Measurements from ENCODE around the gene ZBTB3.

ZBTB3 gene

GRCh38 chr11:62727165-62727871, 26.6 kb downstream of the ZBTB3 start, which contains the start of gene HNRNPUL2:
HNRNPUL2 (minus strand) TSS chr11:62727457; CDS start chr11:62727156, 301 bp downstream.
- peak; percentile 99 for DNase-seq (ENCODE audit: low spot score)
- Histone ChIP-seq H2AFZ (ENCODE audit: low read length) (peak within 1 kb of the TSS; percentile 90), H4K91ac (ENCODE audit: low read depth, low read length, poor library complexity) (no peak within 1 kb of the TSS), H3K4me1 (ENCODE audit: control insufficient read depth in 2 of 2, insufficient read depth in 1 of 2, low read depth in 1 of 2, low read length in 2 of 2) (peaks cover 0 to 18% of the 10 kb centered on the region in 2 donors), H2BK12ac (ENCODE audit: low read length) (peak within 1 kb of the TSS; percentile 97), H3K27ac (replicated peaks; ENCODE audit: low read length) (peak within 1 kb of the TSS; percentile 100), H2BK5ac (ENCODE audit: low read length) (peak within 1 kb of the TSS; percentile 89), H2BK15ac (ENCODE audit: low read length) (peak within 1 kb of the TSS; percentile 71), H4K8ac (ENCODE audit: low read depth, low read length) (peak within 1 kb of the TSS; percentile 100), H3K23ac (ENCODE audit: low read depth, low read length, poor library complexity) (peak within 1 kb of the TSS; percentile 97), H3K9me3 (replicated peaks in 1 of 2; ENCODE audit: control insufficient read depth in 2 of 2, insufficient read depth in 1 of 2, low read depth in 1 of 2, low read length in 2 of 2) (no peaks in the 10 kb centered on the region), H3K4ac (ENCODE audit: low read length) (peak within 1 kb of the TSS; percentile 87), H3K79me1 (ENCODE audit: low read depth, low read length) (peaks cover 4% of the 10 kb centered on the region), H3K4me3 (ENCODE audit: low read length in 2 of 2) (peak within 1 kb of the TSS; percentile 92 to 96), H3K27me3 (ENCODE audit: control insufficient read depth in 3 of 3, insufficient read depth in 3 of 3, low read depth in 1 of 3, low read length in 3 of 3) (no peaks in the 10 kb centered on the region), H3K9ac (ENCODE audit: low read depth, low read length, poor library complexity) (peak within 1 kb of the TSS; percentile 100), H3K18ac (ENCODE audit: low read length) (peak within 1 kb of the TSS; percentile 100), H3K4me2 (ENCODE audit: insufficient read depth, low read length, poor library complexity, severe bottlenecking) (peak within 1 kb of the TSS; percentile 99), H3K14ac (ENCODE audit: low read length) (peak within 1 kb of the TSS; percentile 100), H2BK120ac (ENCODE audit: low read depth, low read length) (peak within 1 kb of the TSS; percentile 73), H3K36me3 (replicated peaks in 1 of 2; ENCODE audit: control insufficient read depth in 2 of 2, insufficient read depth in 2 of 2, low read length in 2 of 2) (peaks cover 20 to 55% of the 10 kb centered on the region in 2 donors), H2AK5ac (ENCODE audit: low read depth, low read length) (peak within 1 kb of the TSS; percentile 85)
- WGBS, 2 donors (ENCODE audit: extremely low coverage in 2 of 2, insufficient read length in 2 of 2, insufficient replicate concordance in 1 of 2), result no CpG with 5 or more reads among the region's 72 CpGs

GRCh38 chr11:62726915-62727164, 27.1 kb downstream of the ZBTB3 start:
- H3K23ac ChIP-seq (ENCODE audit: low read depth, low read length, poor library complexity), result peak overlapping the region; percentile 97
- peaks cover 0 to 18% of the 10 kb centered on the region in 2 donors for H3K4me1 ChIP-seq (ENCODE audit: control insufficient read depth in 2 of 2, insufficient read depth in 1 of 2, low read depth in 1 of 2, low read length in 2 of 2)
- DNase-seq (ENCODE audit: low spot score), result no peak

GRCh38 chr11:62726156-62726914, 27.6 kb downstream of the ZBTB3 start:
- Histone ChIP-seq H3K23ac (ENCODE audit: low read depth, low read length, poor library complexity) (peak overlapping the region; percentile 97), H3K4ac (ENCODE audit: low read length) (no peak overlapping the region), H3K4me2 (ENCODE audit: insufficient read depth, low read length, poor library complexity, severe bottlenecking) (peak overlapping the region; percentile 99), H2AK5ac (ENCODE audit: low read depth, low read length) (peak overlapping the region; percentile 81), H3K79me1 (ENCODE audit: low read depth, low read length) (peaks cover 3% of the 10 kb centered on the region), H3K14ac (ENCODE audit: low read length) (peak overlapping the region; percentile 87), H4K91ac (ENCODE audit: low read depth, low read length, poor library complexity) (no peak overlapping the region), H3K9ac (ENCODE audit: low read depth, low read length, poor library complexity) (peak overlapping the region; percentile 100), H2BK15ac (ENCODE audit: low read length) (no peak overlapping the region), H3K27ac (replicated peaks; ENCODE audit: low read length) (peak overlapping the region; percentile 100), H3K36me3 (replicated peaks in 1 of 2; ENCODE audit: control insufficient read depth in 2 of 2, insufficient read depth in 2 of 2, low read length in 2 of 2) (peaks cover 25 to 61% of the 10 kb centered on the region in 2 donors), H3K4me3 (ENCODE audit: low read length in 2 of 2) (peak overlapping the region; percentile 92 to 96), H2BK12ac (ENCODE audit: low read length) (no peak overlapping the region), H2AFZ (ENCODE audit: low read length) (peak overlapping the region; percentile 81), H3K18ac (ENCODE audit: low read length) (peak overlapping the region; percentile 99), H2BK120ac (ENCODE audit: low read depth, low read length) (peak overlapping the region; percentile 73), H3K4me1 (ENCODE audit: control insufficient read depth in 2 of 2, insufficient read depth in 1 of 2, low read depth in 1 of 2, low read length in 2 of 2) (peaks cover 0 to 18% of the 10 kb centered on the region in 2 donors), H2BK5ac (ENCODE audit: low read length) (peak overlapping the region; percentile 89), H3K9me3 (replicated peaks in 1 of 2; ENCODE audit: control insufficient read depth in 2 of 2, insufficient read depth in 1 of 2, low read depth in 1 of 2, low read length in 2 of 2) (no peaks in the 10 kb centered on the region), H4K8ac (ENCODE audit: low read depth, low read length) (no peak overlapping the region), H3K27me3 (ENCODE audit: control insufficient read depth in 3 of 3, insufficient read depth in 3 of 3, low read depth in 1 of 3, low read length in 3 of 3) (no peaks in the 10 kb centered on the region)
- WGBS, 2 donors (ENCODE audit: extremely low coverage in 2 of 2, insufficient read length in 2 of 2, insufficient replicate concordance in 1 of 2), result no CpG with 5 or more reads among the region's 51 CpGs
- DNase-seq (ENCODE audit: low spot score), result no peak

More at GRCh38 chr11:62726915-62727164, 27.1 kb downstream of the ZBTB3 start:
- Histone ChIP-seq H2AFZ (ENCODE audit: low read length) (peak overlapping the region; percentile 81), H3K14ac (ENCODE audit: low read length) (peak overlapping the region; percentile 87), H3K9me3 (replicated peaks in 1 of 2; ENCODE audit: control insufficient read depth in 2 of 2, insufficient read depth in 1 of 2, low read depth in 1 of 2, low read length in 2 of 2) (no peaks in the 10 kb centered on the region), H3K18ac (ENCODE audit: low read length) (peak overlapping the region; percentile 99), H2AK5ac (ENCODE audit: low read depth, low read length) (peak overlapping the region; percentile 81), H3K4me2 (ENCODE audit: insufficient read depth, low read length, poor library complexity, severe bottlenecking) (peak overlapping the region; percentile 99), H3K79me1 (ENCODE audit: low read depth, low read length) (peaks cover 4% of the 10 kb centered on the region), H2BK5ac (ENCODE audit: low read length) (peak overlapping the region; percentile 89), H3K36me3 (replicated peaks in 1 of 2; ENCODE audit: control insufficient read depth in 2 of 2, insufficient read depth in 2 of 2, low read length in 2 of 2) (peaks cover 24 to 58% of the 10 kb centered on the region in 2 donors), H4K91ac (ENCODE audit: low read depth, low read length, poor library complexity) (no peak overlapping the region), H3K4me3 (ENCODE audit: low read length in 2 of 2) (peak overlapping the region; percentile 92 to 96), H3K27me3 (ENCODE audit: control insufficient read depth in 3 of 3, insufficient read depth in 3 of 3, low read depth in 1 of 3, low read length in 3 of 3) (no peaks in the 10 kb centered on the region), H3K27ac (replicated peaks; ENCODE audit: low read length) (peak overlapping the region; percentile 100), H3K9ac (ENCODE audit: low read depth, low read length, poor library complexity) (peak overlapping the region; percentile 100), H4K8ac (ENCODE audit: low read depth, low read length) (no peak overlapping the region), H2BK120ac (ENCODE audit: low read depth, low read length) (peak overlapping the region; percentile 73), H2BK12ac (ENCODE audit: low read length) (no peak overlapping the region), H2BK15ac (ENCODE audit: low read length) (peak overlapping the region; percentile 71), H3K4ac (ENCODE audit: low read length) (no peak overlapping the region)
- no CpG with 5 or more reads among the region's 37 CpGs for WGBS, 2 donors (ENCODE audit: extremely low coverage in 2 of 2, insufficient read length in 2 of 2, insufficient replicate concordance in 1 of 2)

GRCh38 chr11:62725646-62726045, 28.3 kb downstream of the ZBTB3 start:
- peaks cover 24 to 63% of the 10 kb centered on the region in 2 donors for H3K36me3 ChIP-seq (replicated peaks in 1 of 2; ENCODE audit: control insufficient read depth in 2 of 2, insufficient read depth in 2 of 2, low read length in 2 of 2)
- no peak overlapping the region for H3K18ac ChIP-seq (ENCODE audit: low read length)
- H3K9me3 ChIP-seq (replicated peaks in 1 of 2; ENCODE audit: control insufficient read depth in 2 of 2, insufficient read depth in 1 of 2, low read depth in 1 of 2, low read length in 2 of 2), result no peaks in the 10 kb centered on the region
- no peak overlapping the region for H2AK5ac ChIP-seq (ENCODE audit: low read depth, low read length)
- no peak overlapping the region for H2AFZ ChIP-seq (ENCODE audit: low read length)
- no peak overlapping the region for H3K27ac ChIP-seq (replicated peaks; ENCODE audit: low read length)
- no peaks in the 10 kb centered on the region for H3K27me3 ChIP-seq (ENCODE audit: control insufficient read depth in 3 of 3, insufficient read depth in 3 of 3, low read depth in 1 of 3, low read length in 3 of 3)
- no peak overlapping the region for H3K23ac ChIP-seq (ENCODE audit: low read depth, low read length, poor library complexity)
- DNase-seq (ENCODE audit: low spot score), result no peak
- H4K91ac ChIP-seq (ENCODE audit: low read depth, low read length, poor library complexity), result no peak overlapping the region
- no peak overlapping the region for H3K4ac ChIP-seq (ENCODE audit: low read length)
- no peaks in the 10 kb centered on the region for H3K79me1 ChIP-seq (ENCODE audit: low read depth, low read length)
- H3K4me2 ChIP-seq (ENCODE audit: insufficient read depth, low read length, poor library complexity, severe bottlenecking), result peak overlapping the region; percentile 99
- H3K4me3 ChIP-seq (ENCODE audit: low read length in 2 of 2), result peak overlapping the region; percentile 92 to 96
- H3K9ac ChIP-seq (ENCODE audit: low read depth, low read length, poor library complexity), result no peak overlapping the region
- no peak overlapping the region for H2BK5ac ChIP-seq (ENCODE audit: low read length)
- no peak overlapping the region for H2BK12ac ChIP-seq (ENCODE audit: low read length)
- no peak overlapping the region for H2BK15ac ChIP-seq (ENCODE audit: low read length)
- no CpG with 5 or more reads among the region's 7 CpGs for WGBS, 2 donors (ENCODE audit: extremely low coverage in 2 of 2, insufficient read length in 2 of 2, insufficient replicate concordance in 1 of 2)
- H2BK120ac ChIP-seq (ENCODE audit: low read depth, low read length), result no peak overlapping the region
- no peak overlapping the region for H3K14ac ChIP-seq (ENCODE audit: low read length)
- H4K8ac ChIP-seq (ENCODE audit: low read depth, low read length), result no peak overlapping the region
- H3K4me1 ChIP-seq (ENCODE audit: control insufficient read depth in 2 of 2, insufficient read depth in 1 of 2, low read depth in 1 of 2, low read length in 2 of 2), result peaks cover 0 to 18% of the 10 kb centered on the region in 2 donors

Measured in neuronal stem cell (in vitro differentiated cells).